ENCODE measurements around the gene NIPSNAP2.

DNA sequence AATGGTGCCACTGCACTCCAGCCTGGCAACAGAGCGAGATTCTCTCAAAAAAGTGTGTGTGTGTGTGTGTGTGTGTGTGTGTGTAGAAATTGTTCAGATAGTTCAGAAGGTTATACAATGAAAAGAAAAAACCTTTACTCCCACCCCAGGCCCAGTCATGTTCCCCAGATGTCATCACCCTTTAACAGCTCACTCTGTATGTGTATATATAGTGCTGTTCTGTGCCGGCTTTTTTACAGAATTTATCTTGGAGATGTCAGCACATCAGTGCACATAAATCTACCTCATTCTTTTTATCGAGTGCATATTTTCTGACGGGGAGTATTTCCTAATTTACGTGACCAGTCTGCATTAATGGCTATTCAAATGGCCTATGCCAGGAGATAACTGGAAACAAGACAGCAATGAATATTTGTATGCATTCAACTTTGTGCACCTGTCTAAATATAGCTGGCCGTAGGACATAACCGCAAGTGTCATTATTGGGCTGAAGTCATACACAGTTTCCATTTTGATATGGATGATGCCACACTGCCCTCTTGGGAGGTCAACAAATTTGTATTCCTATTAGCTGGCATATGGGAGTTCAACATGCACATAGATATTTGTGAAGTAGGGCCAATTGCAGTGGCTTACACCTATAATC is 11.7 kb downstream of the NIPSNAP2 start:
- TF ChIP-seq, protein P1, sequence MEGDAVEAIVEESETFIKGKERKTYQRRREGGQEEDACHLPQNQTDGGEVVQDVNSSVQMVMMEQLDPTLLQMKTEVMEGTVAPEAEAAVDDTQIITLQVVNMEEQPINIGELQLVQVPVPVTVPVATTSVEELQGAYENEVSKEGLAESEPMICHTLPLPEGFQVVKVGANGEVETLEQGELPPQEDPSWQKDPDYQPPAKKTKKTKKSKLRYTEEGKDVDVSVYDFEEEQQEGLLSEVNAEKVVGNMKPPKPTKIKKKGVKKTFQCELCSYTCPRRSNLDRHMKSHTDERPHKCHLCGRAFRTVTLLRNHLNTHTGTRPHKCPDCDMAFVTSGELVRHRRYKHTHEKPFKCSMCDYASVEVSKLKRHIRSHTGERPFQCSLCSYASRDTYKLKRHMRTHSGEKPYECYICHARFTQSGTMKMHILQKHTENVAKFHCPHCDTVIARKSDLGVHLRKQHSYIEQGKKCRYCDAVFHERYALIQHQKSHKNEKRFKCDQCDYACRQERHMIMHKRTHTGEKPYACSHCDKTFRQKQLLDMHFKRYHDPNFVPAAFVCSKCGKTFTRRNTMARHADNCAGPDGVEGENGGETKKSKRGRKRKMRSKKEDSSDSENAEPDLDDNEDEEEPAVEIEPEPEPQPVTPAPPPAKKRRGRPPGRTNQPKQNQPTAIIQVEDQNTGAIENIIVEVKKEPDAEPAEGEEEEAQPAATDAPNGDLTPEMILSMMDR (IDR thresholded peaks at IDR 0.05; ENCODE audit: low read depth, low read length) = no peak
- no peak for TF ChIP-seq POLR2A (IDR thresholded peaks at IDR 0.05; ENCODE audit: extremely low read depth, insufficient read length)
- TF ChIP-seq, protein P2, sequence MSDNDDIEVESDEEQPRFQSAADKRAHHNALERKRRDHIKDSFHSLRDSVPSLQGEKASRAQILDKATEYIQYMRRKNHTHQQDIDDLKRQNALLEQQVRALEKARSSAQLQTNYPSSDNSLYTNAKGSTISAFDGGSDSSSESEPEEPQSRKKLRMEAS (IDR thresholded peaks at IDR 0.05; ENCODE audit: low read depth, low read length) = no peak

All from NB4 (cell line).